K562 (cell line): Measurements from ENCODE around the gene DAGLA. TPM values are rescaled to one million over a fixed set of nuclear protein-coding genes. Genes with fewer than 3 reads are reported as not detected.
A peak's percentile ranks its signal among the peaks of the same experiment; 100 is the strongest.

Experiments used
- GTF2A2 ChIP-seq: IDR thresholded peaks from 2 replicates; pipeline ENCODE4 v1.6.1; 2016; ENCODE audit warnings: mild to moderate bottlenecking, missing genetic modification characterization, missing compliant biosample characterization
- NFRKB ChIP-seq: fragments of 450-650 bp; IDR thresholded peaks from 2 replicates; pipeline ENCODE4 v1.6.1; 2016; ENCODE audit warnings: low read depth
- POLR2B ChIP-seq: fragments of 450-650 bp; IDR thresholded peaks from 2 replicates; pipeline ENCODE4 v1.6.1; 2018; ENCODE audit warnings: low read depth; ENCODE audit not compliant: partially characterized antibody
- SAFB2 ChIP-seq: fragments of 200-400 bp; formaldehyde crosslinking; IDR thresholded peaks from 2 replicates; pipeline ENCODE4 v1.6.1; 2018; ENCODE audit warnings: borderline replicate concordance, low read length, low read depth, moderate library complexity; ENCODE audit not compliant: severe bottlenecking
- TEAD2 ChIP-seq: fragments of 450-650 bp; IDR thresholded peaks from 2 replicates; pipeline ENCODE4 v1.6.1; 2016; ENCODE audit warnings: missing genetic modification characterization, control low read depth, missing compliant biosample characterization
- TEAD4 ChIP-seq, 2 experiments: sonication (generic) in 1 of 2; formaldehyde crosslinking in 1 of 2; IDR thresholded peaks; 2 replicates each; pipeline versions ENCODE4 v1.6.1 to v1.8.0; 2012 to 2022; ENCODE audit warnings: borderline replicate concordance in 1 of 2, inconsistent platforms in 1 of 2, low read length in 1 of 2, mild to moderate bottlenecking in 1 of 2, missing genetic modification reagents in 1 of 2
- TFE3 ChIP-seq: fragments of 450-650 bp; formaldehyde crosslinking; IDR thresholded peaks from 2 replicates; pipeline ENCODE4 v1.4.0; 2020; ENCODE audit warnings: mild to moderate bottlenecking, mixed read lengths
- ZBTB1 ChIP-seq: sonication (generic); formaldehyde crosslinking; IDR thresholded peaks from 2 replicates; pipeline ENCODE4 v1.8.1; 2023; ENCODE audit warnings: missing genetic modification reagents, low read depth, mild to moderate bottlenecking, borderline replicate concordance
- ZNF347 ChIP-seq: fragments of 450-650 bp; formaldehyde crosslinking; IDR thresholded peaks from 2 replicates; pipeline ENCODE4 v1.4.0; 2020; ENCODE audit warnings: low read depth, mild to moderate bottlenecking, moderate library complexity
- polyA plus RNA-seq, 8 experiments: library from polyadenylated mRNA; depleted of rRNA in 4 of 8; stranded (reverse) in 5 of 8; unstranded in 3 of 8; fragments of >200 nt; fragmentation: Nextera tagmentation in 2 of 8; fragmentation: Illumina TruSeq in 1 of 8; extraction: Ambion mirVana in 2 of 8; extraction: Trizol in 1 of 8; gene quantifications; 2 replicates each; pipeline versions ENCODE4 v1.2.1 to v1.2.3, GENCODE V29; 2011 to 2014; ENCODE audit warnings: inconsistent platforms in 1 of 8, missing spikeins in 1 of 8
- total RNA-seq, 7 experiments: library from RNA; depleted of rRNA in 6 of 7; stranded (reverse); fragments of >200 nt in 6 of 7; fragmentation: Illumina TruSeq in 2 of 7; extraction: Trizol in 2 of 7; gene quantifications; 2 replicates each; pipeline versions ENCODE4 v1.2.1 to v1.2.3, GENCODE V29; 2011 to 2021; ENCODE audit warnings: low replicate concordance in 1 of 7
- TF ChIP-seq, protein P1 (sequence below): fragments of 450-650 bp; IDR thresholded peaks from 2 replicates; pipeline ENCODE4 v1.6.1; 2016; ENCODE audit warnings: mild to moderate bottlenecking, moderate library complexity

The DAGLA gene
- total and polyA plus RNA-seq, 9 of the 15 experiments (the other 6 are each of a cell fraction or from before 2014, with no cell fraction given) = 0.03 to 0.16 (median 0.04) TPM; not detected in 4

- TF ChIP-seq, protein P1, sequence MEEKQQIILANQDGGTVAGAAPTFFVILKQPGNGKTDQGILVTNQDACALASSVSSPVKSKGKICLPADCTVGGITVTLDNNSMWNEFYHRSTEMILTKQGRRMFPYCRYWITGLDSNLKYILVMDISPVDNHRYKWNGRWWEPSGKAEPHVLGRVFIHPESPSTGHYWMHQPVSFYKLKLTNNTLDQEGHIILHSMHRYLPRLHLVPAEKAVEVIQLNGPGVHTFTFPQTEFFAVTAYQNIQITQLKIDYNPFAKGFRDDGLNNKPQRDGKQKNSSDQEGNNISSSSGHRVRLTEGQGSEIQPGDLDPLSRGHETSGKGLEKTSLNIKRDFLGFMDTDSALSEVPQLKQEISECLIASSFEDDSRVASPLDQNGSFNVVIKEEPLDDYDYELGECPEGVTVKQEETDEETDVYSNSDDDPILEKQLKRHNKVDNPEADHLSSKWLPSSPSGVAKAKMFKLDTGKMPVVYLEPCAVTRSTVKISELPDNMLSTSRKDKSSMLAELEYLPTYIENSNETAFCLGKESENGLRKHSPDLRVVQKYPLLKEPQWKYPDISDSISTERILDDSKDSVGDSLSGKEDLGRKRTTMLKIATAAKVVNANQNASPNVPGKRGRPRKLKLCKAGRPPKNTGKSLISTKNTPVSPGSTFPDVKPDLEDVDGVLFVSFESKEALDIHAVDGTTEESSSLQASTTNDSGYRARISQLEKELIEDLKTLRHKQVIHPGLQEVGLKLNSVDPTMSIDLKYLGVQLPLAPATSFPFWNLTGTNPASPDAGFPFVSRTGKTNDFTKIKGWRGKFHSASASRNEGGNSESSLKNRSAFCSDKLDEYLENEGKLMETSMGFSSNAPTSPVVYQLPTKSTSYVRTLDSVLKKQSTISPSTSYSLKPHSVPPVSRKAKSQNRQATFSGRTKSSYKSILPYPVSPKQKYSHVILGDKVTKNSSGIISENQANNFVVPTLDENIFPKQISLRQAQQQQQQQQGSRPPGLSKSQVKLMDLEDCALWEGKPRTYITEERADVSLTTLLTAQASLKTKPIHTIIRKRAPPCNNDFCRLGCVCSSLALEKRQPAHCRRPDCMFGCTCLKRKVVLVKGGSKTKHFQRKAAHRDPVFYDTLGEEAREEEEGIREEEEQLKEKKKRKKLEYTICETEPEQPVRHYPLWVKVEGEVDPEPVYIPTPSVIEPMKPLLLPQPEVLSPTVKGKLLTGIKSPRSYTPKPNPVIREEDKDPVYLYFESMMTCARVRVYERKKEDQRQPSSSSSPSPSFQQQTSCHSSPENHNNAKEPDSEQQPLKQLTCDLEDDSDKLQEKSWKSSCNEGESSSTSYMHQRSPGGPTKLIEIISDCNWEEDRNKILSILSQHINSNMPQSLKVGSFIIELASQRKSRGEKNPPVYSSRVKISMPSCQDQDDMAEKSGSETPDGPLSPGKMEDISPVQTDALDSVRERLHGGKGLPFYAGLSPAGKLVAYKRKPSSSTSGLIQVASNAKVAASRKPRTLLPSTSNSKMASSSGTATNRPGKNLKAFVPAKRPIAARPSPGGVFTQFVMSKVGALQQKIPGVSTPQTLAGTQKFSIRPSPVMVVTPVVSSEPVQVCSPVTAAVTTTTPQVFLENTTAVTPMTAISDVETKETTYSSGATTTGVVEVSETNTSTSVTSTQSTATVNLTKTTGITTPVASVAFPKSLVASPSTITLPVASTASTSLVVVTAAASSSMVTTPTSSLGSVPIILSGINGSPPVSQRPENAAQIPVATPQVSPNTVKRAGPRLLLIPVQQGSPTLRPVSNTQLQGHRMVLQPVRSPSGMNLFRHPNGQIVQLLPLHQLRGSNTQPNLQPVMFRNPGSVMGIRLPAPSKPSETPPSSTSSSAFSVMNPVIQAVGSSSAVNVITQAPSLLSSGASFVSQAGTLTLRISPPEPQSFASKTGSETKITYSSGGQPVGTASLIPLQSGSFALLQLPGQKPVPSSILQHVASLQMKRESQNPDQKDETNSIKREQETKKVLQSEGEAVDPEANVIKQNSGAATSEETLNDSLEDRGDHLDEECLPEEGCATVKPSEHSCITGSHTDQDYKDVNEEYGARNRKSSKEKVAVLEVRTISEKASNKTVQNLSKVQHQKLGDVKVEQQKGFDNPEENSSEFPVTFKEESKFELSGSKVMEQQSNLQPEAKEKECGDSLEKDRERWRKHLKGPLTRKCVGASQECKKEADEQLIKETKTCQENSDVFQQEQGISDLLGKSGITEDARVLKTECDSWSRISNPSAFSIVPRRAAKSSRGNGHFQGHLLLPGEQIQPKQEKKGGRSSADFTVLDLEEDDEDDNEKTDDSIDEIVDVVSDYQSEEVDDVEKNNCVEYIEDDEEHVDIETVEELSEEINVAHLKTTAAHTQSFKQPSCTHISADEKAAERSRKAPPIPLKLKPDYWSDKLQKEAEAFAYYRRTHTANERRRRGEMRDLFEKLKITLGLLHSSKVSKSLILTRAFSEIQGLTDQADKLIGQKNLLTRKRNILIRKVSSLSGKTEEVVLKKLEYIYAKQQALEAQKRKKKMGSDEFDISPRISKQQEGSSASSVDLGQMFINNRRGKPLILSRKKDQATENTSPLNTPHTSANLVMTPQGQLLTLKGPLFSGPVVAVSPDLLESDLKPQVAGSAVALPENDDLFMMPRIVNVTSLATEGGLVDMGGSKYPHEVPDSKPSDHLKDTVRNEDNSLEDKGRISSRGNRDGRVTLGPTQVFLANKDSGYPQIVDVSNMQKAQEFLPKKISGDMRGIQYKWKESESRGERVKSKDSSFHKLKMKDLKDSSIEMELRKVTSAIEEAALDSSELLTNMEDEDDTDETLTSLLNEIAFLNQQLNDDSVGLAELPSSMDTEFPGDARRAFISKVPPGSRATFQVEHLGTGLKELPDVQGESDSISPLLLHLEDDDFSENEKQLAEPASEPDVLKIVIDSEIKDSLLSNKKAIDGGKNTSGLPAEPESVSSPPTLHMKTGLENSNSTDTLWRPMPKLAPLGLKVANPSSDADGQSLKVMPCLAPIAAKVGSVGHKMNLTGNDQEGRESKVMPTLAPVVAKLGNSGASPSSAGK = no peak
- TF ChIP-seq POLR2B = no peak
- no peak for TF ChIP-seq ZNF347 (CRISPR knock-in tag)
- no peak for TF ChIP-seq GTF2A2 (tag)
- no peak for TF ChIP-seq TEAD2 (tag)
- TF ChIP-seq ZBTB1 (CRISPR knock-in tag) = peak; percentile 92
- no peak for TF ChIP-seq SAFB2
- peak; percentile 9; the same call in 1 of the 2 replicates for TF ChIP-seq TEAD4 (IDR thresholded peaks at IDR 0.05; ENCODE audit: low read length)
- no peak for TF ChIP-seq TEAD4 (CRISPR knock-in tag; IDR thresholded peaks at IDR 0.05; ENCODE audit: borderline replicate concordance)
- TF ChIP-seq TFE3 (CRISPR knock-in tag) = no peak
- no peak for TF ChIP-seq NFRKB
Observed at GRCh38 chr11:61683961-61684869, 4.0 kb downstream of the DAGLA start (continued).
